Measurements from ENCODE around the gene HBE1. TPM values are rescaled to one million over a fixed set of nuclear protein-coding genes. Genes with fewer than 3 reads are reported as not detected.

Gene HBE1
- polyA plus RNA-seq, 1 of the 3 experiments (the other 2 are of a cell fraction) = 2.4 TPM

DNA sequence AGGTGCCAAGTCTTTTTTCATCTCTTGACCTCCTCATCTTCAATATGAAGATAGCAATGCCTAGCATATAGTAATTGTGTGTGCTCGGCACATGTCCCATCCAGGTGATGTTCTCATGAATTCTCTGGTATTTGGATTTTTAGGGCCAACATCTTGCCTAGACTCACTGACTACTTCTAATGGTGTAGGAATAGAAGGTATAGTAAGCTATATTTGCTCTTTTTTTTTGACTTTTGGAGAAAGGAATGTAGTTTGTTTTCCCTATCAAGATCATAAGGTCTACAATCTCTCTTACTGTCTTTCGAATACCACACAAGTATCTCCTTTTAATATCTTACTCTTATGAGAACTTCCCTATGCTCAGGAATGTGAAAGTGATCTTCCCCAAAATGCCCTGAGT lies 38.6 kb downstream of the HBE1 start:
- CTCF ChIA-PET = no interaction called here
- Histone ChIP-seq H3K4me1 (ENCODE audit: control insufficient read depth in 1 of 2, insufficient read depth in 2 of 2, low read depth in 1 of 2, low read length in 1 of 2) (no peaks in the 10 kb centered on the region), H2AFZ (ENCODE audit: low read depth) (no peak overlapping the region), H3K9me3 (no peaks in the 10 kb centered on the region), H3K4me2 (no peak overlapping the region), H3K9me2 (no peaks in the 10 kb centered on the region), H3K9ac (no peak overlapping the region), H3K27ac (ENCODE audit: low read depth in 2 of 2, low read length in 1 of 2) (no peak overlapping the region), H3K36me3 (replicated peaks in 1 of 2; ENCODE audit: control insufficient read depth in 1 of 2, insufficient read depth in 2 of 2, low read length in 1 of 2) (no peaks in the 10 kb centered on the region), H4K20me1 (ENCODE audit: insufficient read depth) (no peaks in the 10 kb centered on the region), H3K4me3 (ENCODE audit: low read depth in 2 of 2, low read length in 1 of 2) (no peak overlapping the region), H3K79me2 (ENCODE audit: insufficient read depth) (no peaks in the 10 kb centered on the region), H3K27me3 (ENCODE audit: insufficient read depth) (no peaks in the 10 kb centered on the region), H3F3A (replicated peaks; ENCODE audit: insufficient read depth) (no peaks in the 10 kb centered on the region)
- TF ChIP-seq ZBTB33 (IDR thresholded peaks at IDR 0.05; ENCODE audit: borderline replicate concordance, low read depth) = no peak
- no peak for TF ChIP-seq RAD21 (IDR thresholded peaks at IDR 0.05; ENCODE audit: low read length)
- POLR2A ChIA-PET = no interaction called here
- no peak for DNase-seq
- 1% methylated on average over 2 of the region's 2 CpGs for WGBS (ENCODE audit: low lambda C conversion rate)

GRCh38 chr11:5230266-5230665 lies 39.5 kb downstream of the HBE1 start:
- H3K4me1 ChIP-seq (ENCODE audit: control insufficient read depth in 1 of 2, insufficient read depth in 2 of 2, low read depth in 1 of 2, low read length in 1 of 2) = no peaks in the 10 kb centered on the region
- no peak overlapping the region for H2AFZ ChIP-seq (ENCODE audit: low read depth)
- no peaks in the 10 kb centered on the region for H3K36me3 ChIP-seq (replicated peaks in 1 of 2; ENCODE audit: control insufficient read depth in 1 of 2, insufficient read depth in 2 of 2, low read length in 1 of 2)
- H3K9ac ChIP-seq = no peak overlapping the region
- no peaks in the 10 kb centered on the region for H3F3A ChIP-seq (replicated peaks; ENCODE audit: insufficient read depth)
- no peaks in the 10 kb centered on the region for H3K9me2 ChIP-seq
- no peak overlapping the region for H3K27ac ChIP-seq (ENCODE audit: low read depth in 2 of 2, low read length in 1 of 2)
- no peak overlapping the region for H3K4me3 ChIP-seq (ENCODE audit: low read depth in 2 of 2, low read length in 1 of 2)
- H3K79me2 ChIP-seq (ENCODE audit: insufficient read depth) = no peaks in the 10 kb centered on the region
- 5% methylated on average over 1 of the region's 1 CpG for WGBS (ENCODE audit: low lambda C conversion rate)
- H4K20me1 ChIP-seq (ENCODE audit: insufficient read depth) = no peaks in the 10 kb centered on the region
- no peaks in the 10 kb centered on the region for H3K27me3 ChIP-seq (ENCODE audit: insufficient read depth)
- no peak for DNase-seq
- ChIA-PET POLR2A (no interaction called here), CTCF (no interaction called here)
- no peaks in the 10 kb centered on the region for H3K9me3 ChIP-seq
- no peak overlapping the region for H3K4me2 ChIP-seq
- TF ChIP-seq, protein P1, sequence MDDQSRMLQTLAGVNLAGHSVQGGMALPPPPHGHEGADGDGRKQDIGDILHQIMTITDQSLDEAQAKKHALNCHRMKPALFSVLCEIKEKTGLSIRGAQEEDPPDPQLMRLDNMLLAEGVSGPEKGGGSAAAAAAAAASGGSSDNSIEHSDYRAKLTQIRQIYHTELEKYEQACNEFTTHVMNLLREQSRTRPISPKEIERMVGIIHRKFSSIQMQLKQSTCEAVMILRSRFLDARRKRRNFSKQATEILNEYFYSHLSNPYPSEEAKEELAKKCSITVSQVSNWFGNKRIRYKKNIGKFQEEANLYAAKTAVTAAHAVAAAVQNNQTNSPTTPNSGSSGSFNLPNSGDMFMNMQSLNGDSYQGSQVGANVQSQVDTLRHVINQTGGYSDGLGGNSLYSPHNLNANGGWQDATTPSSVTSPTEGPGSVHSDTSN (IDR thresholded peaks at IDR 0.05) = no peak
- TF ChIP-seq MXI1 (IDR thresholded peaks at IDR 0.05; ENCODE audit: low read depth, low read length) (no peak), FOSL2 (IDR thresholded peaks at IDR 0.05; ENCODE audit: borderline replicate concordance, low read depth) (no peak), USF2 (IDR thresholded peaks at IDR 0.05; ENCODE audit: borderline replicate concordance, low read depth, low read length) (no peak), GATA2 (CRISPR knock-in tag; IDR thresholded peaks at IDR 0.05) (no peak), TAF1 (IDR thresholded peaks at IDR 0.05; ENCODE audit: borderline replicate concordance, low read depth, low read length) (no peak), RFX5 (IDR thresholded peaks at IDR 0.05; ENCODE audit: low read length) (no peak), EZH2phosphoT487 (IDR thresholded peaks at IDR 0.05; ENCODE audit: borderline replicate concordance, low read depth) (no peak), MEF2A (IDR thresholded peaks at IDR 0.05; ENCODE audit: borderline replicate concordance, low read depth) (no peak), IRF3 (IDR thresholded peaks at IDR 0.05; ENCODE audit: low read depth, low read length) (no peak), YY1 (IDR thresholded peaks at IDR 0.05; ENCODE audit: low read depth) (no peak), FOXJ3 (CRISPR knock-in tag; IDR thresholded peaks at IDR 0.05) (no peak)
- TF ChIP-seq, protein P2, sequence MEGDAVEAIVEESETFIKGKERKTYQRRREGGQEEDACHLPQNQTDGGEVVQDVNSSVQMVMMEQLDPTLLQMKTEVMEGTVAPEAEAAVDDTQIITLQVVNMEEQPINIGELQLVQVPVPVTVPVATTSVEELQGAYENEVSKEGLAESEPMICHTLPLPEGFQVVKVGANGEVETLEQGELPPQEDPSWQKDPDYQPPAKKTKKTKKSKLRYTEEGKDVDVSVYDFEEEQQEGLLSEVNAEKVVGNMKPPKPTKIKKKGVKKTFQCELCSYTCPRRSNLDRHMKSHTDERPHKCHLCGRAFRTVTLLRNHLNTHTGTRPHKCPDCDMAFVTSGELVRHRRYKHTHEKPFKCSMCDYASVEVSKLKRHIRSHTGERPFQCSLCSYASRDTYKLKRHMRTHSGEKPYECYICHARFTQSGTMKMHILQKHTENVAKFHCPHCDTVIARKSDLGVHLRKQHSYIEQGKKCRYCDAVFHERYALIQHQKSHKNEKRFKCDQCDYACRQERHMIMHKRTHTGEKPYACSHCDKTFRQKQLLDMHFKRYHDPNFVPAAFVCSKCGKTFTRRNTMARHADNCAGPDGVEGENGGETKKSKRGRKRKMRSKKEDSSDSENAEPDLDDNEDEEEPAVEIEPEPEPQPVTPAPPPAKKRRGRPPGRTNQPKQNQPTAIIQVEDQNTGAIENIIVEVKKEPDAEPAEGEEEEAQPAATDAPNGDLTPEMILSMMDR (IDR thresholded peaks at IDR 0.05) = no peak
- TF ChIP-seq, protein P3, sequence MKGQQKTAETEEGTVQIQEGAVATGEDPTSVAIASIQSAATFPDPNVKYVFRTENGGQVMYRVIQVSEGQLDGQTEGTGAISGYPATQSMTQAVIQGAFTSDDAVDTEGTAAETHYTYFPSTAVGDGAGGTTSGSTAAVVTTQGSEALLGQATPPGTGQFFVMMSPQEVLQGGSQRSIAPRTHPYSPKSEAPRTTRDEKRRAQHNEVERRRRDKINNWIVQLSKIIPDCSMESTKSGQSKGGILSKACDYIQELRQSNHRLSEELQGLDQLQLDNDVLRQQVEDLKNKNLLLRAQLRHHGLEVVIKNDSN (IDR thresholded peaks at IDR 0.05; ENCODE audit: borderline replicate concordance, low read depth) = no peak

All from SK-N-SH (cell line).